OCI-LY1 (cell line): ENCODE results near the gene HEBP1.

Source experiments
- EZH2 ChIP-seq: fragments of 200-600 bp; sonication (generic), shearing (Covaris generic); IDR thresholded peaks from 2 replicates; pipeline ENCODE4 v1.8.0; 2017; ENCODE audit warnings: borderline replicate concordance, mixed run types, mild to moderate bottlenecking, antibody characterized with exemption, low read length, moderate library complexity, mixed read lengths
- TF ChIP-seq, protein P1 (sequence below): fragments of 200-600 bp; sonication (generic), shearing (Covaris generic); IDR thresholded peaks from 2 replicates; pipeline ENCODE4 v1.5.1; 2017; ENCODE audit warnings: mild to moderate bottlenecking, antibody characterized with exemption, low read length, moderate library complexity, mixed read lengths

DNA sequence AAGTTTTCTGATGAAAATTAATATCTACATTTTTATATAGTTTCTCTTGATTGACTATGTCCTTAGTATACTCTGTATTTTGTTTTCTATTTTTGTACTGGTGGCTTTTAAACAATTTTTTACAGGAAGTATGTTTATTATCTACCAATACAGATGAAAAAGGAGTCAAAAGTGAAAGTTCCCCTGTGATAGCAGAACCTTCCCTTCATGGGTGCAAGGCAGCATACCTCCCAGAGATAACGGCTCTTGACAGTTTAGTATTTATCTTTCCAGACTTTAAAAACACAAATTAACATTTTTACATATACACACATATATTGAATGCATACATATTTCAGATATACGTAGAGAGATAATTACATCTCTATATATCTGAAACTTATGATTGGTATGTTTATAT is 27.0 kb upstream of the HEBP1 start:
- no peak for TF ChIP-seq EZH2
- TF ChIP-seq, protein P1, sequence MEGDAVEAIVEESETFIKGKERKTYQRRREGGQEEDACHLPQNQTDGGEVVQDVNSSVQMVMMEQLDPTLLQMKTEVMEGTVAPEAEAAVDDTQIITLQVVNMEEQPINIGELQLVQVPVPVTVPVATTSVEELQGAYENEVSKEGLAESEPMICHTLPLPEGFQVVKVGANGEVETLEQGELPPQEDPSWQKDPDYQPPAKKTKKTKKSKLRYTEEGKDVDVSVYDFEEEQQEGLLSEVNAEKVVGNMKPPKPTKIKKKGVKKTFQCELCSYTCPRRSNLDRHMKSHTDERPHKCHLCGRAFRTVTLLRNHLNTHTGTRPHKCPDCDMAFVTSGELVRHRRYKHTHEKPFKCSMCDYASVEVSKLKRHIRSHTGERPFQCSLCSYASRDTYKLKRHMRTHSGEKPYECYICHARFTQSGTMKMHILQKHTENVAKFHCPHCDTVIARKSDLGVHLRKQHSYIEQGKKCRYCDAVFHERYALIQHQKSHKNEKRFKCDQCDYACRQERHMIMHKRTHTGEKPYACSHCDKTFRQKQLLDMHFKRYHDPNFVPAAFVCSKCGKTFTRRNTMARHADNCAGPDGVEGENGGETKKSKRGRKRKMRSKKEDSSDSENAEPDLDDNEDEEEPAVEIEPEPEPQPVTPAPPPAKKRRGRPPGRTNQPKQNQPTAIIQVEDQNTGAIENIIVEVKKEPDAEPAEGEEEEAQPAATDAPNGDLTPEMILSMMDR: no peak
